SHP77 treated with DMSO at 0.1 percent for 48 hours (cell line): ENCODE results near the gene ADH4.
"Not testable (repeated sequence)": the region's sequence is repeated elsewhere in the genome, so short reads cannot be mapped to it uniquely, and the experiment has no call there.

ENCODE experiments used
- DNase-seq: peaks from one replicate; lab custom pipeline; 2025; lab: John Stamatoyannopoulos, UW

ADH4 gene

DNA sequence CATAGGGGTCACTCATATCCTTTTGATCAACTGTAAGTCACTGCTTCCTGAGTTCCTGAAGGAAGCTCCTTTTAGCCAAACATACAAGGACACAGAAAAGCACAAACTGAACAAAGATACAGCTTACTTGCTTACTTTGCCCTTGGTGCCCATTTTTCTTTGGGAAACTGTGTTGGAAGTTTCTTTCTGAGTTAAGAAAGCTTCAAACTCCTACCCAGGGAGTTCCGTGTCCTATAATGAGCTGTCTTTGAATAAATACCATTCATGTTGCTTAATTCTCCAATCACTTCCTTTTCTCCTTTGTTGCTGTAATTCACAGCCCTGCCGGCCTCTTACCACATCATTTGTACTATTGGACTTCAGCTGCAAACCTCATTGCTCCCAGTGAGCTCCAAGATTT, at the start of gene ADH4:
Gene ADH4 (minus strand): TSS at position 228 of the 400 bp plus-strand sequence. CDS start 75 bp downstream, at position 153.
- no peak for DNase-seq

DNA sequence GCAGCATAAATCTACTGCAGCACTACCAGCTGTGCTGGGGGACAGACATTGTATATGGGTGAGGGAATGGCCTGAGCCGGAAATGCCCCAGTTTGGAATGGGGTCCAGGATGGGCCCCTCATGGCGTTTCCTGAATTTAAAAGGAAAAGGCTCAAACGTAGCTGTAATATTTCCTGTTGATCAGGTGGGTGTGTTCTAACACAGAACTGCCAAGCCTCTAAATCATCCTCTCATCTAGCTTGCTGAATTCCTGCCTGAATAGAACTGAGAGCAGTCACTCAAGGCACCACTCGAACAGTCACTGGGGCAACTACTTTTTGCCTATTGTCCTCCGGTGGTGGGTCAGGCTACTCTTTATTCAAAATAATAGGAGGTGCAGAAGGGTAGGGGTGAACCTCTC, 46.2 kb upstream of the ADH4 start:
- no peak for DNase-seq

DNA sequence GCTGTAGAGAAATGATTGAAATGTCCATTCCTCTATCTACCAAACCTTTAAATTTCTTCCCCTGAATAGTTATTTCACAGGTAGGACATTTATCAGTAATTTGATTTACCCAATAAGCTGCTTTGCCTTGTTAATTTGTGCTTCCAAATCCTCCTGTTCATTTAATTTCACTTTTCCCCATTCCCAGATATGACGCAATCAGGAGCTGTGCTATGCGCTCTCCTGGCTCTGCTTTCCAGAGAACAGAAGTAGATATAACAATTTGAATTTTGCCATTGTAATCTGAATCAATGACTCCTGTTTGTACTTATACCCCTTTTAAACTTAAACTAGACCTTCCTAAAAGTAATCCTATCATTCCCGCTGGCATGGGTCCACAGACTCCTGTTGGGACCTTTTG, 45.8 kb upstream of the ADH4 start:
- DNase-seq = not testable (repeated sequence)

DNA sequence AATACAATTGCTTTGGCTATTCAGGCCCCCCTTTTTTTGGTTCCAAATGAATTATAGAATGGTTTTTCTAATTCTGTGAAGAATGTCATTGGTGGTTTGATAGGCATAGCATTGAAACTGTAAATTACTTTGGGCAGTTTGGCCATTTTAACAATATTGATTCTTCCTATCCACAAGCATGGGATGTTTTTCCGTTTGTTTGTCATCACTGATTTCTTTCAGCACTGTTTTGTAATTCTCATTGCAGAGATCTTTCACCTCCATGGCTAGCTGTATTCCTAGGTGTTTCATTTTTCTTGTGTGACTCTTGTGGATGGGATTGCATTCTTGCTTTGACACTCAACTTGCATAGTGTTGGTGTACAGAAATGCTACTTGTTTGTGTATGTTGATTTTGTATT, 41.9 kb upstream of the ADH4 start:
- no peak for DNase-seq

DNA sequence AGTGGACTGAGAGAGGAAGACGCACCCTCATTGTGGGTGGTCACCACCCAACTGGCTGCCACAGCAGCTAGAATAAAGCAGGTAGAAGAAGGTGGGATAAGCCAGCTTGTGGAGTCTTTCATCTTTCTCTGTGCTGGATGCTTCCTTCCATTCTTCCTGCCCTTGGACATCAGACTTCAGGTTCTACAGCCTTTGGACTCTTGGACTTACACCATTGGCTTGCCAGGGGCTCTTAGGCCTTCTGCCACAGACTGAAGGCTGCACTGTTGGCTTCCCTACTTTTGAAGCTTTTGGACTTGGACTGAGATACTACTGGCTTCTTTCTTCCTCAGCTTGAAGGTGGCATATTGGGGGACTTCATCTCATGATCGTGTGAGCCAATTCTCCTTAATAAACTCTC, 41.5 kb upstream of the ADH4 start:
- DNase-seq = no peak

DNA sequence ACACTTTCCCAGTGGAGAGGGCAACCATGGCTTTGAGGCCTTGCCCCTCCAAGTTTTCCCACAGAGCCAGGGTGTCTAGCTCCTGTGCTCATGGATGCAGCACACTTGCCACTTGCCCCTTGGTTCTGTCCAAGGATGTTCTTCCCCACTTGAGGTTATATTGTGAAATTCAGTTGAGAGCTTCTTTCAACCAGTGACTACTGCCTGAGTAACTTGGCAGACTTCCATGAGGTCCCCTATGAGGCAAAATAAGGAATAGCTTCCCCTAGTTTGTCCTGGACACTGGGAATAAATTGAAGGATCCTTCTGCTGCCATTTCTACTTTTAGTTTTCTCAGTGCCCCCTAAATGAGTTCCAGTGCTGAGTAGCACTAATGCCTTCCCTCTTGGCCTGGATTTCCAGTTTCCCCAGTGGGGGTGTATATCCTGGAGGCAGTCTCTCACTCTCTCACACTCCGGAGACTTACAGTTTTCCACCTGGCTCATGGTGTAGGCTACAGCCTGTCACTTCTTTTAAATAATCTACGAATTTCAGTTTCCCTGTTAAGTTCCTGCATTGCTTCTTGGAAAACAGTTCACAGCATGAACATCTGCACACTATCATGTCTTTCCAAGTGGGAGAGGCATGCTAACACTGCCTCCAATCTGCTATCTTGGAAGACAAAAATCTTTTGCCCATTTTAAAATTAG, 36.4 kb upstream of the ADH4 start:
- DNase-seq = no peak

DNA sequence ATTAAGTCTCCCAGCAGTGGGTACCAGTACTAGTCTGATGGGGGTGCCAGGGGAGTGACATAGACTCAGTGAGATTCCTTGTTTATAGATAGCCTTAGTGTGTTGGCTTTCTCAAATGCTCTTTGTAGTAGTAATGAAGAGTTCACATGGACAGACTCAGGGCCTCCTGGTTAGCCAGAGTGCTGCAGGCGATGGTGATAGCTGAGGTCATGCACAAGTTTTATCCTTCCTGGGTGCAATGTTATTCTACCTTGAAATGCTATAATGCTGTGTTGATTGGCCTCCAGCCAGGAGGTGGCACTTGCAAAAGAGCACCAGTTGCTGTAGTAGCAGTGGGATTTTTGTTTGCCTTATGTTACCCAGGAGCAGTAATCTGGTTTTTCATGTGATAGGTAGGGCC, 35.5 kb upstream of the ADH4 start:
- DNase-seq = no peak

DNA sequence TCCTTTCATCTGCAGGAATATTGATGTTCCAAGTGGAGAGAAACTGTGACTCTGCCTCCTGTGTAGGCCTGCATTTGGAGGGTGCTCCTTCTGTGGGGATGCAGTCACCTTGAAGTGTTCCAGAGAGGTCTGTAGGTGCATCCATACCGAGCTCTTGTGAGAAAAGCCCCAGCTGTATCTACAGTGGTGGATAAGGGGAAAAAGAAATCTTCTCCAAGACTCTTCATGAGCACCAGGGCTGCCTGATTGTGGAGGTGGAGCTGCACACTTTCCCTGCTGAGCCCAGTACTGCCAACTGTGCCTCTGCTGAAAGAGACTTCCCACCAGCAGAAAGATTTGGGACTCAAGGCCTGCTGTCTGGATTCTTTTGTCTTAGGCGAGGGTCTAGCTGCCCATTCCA, 35.1 kb upstream of the ADH4 start:
- no peak for DNase-seq

DNA sequence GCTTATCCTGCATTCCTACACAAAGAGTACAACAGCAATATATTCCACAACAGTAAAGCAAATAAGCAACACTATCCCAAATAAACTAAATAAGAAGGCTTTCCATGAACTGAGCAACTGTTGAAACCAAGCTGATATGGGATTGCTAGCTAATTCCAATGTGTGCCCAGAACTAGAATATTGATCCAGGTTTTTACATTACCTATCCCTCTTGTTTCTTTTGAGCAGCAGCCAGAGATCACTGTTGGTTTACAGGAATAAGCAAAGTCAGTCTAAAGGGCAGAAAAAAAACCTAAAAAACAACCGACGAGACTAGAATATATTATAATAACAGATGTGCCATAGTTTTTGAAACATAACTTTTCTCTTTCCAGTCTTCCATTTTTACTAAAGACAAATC, 22.4 kb upstream of the ADH4 start:
- no peak for DNase-seq

DNA sequence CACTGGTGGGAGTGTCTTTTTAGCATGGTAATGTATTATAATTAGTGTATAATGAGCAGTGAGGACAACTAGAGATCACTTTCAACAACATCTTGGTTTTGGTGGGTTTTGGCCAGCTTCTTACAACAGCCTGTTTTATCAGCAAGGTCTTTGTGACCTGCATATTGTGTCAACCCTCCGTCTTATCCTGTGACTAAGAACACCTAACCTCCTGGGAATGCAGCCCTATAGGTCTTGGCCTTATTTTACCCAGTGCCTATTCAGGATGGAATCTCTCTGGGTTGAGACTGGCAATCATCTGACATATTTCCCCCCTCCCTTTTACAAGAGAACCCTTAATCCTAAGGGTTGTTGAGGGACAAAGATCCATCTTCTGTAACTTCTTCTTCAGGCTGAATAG, 21.9 kb upstream of the ADH4 start:
- DNase-seq = no peak

DNA sequence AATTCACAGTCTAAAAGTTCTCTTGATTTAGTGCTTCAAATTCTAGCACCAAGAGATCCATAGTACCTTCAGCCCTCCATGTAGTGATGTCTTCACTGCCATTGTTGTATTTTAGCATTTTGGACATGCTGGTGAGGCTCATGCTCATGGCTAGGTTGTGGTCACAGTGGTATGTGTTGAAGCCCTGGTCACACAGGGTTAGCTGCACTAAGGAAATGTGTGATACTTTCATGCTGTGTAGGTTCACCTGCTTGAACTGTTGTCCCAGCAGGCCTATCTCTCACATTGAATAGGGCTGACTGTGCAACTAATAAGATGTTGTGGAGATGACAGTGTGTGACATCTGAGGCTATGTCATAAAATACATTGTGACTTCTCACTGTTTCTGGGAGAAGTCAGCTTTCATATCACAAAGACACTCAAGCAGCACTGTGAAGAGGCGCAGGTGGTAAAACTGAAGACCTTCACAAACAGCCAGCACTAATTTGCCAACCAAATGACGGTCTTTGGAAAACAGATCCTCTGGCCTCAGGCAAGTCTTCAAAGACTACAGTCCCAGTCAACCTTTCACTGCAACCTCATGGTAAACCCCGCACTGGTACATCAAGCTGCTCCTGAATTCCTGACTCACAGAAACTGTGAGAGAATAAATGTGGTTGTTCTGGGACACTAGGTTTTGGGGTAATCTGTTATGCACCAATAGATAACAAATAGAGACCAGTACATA, 17.4 kb upstream of the ADH4 start:
- DNase-seq = no peak

DNA sequence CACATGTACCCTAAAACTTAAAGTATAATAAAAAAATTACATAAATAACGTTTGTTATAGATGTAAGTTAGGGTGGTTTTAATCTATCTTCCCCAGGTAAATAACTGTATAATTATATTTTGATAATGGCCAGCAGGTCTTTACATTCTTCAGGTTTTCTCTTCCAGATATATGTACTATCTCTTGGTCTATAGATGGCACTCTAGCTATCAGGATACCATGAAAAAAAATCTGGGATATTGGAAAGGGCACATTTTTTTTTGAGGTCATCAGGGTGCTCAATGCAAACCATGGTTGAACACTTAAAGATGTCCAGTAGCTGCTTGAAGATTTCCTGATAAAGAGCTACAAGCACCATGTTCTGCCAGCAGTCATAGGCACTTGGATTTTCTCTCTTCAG, 15.6 kb upstream of the ADH4 start:
- no peak for DNase-seq

DNA sequence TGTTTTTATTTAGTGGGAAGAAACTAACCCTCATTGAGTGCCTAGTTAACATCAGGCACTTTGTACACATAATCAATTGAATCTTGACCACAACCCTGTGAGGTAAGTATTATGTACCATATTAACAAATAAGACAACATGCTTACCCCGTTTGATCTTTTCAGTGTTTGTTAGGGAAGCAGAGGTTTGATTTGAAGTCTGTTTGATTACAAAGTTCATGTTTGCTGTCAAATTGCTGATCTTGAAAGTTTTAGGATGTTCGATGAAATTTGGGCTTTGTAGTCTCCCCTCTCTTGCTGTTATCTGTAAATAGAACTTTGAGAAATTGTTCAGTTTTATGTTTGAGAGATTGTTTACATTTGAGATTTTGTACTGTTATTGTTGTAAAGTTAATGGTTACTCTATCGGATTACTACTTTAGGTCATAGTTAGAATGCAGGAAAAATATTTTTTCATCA, 13.4 kb upstream of the ADH4 start:
- no peak for DNase-seq

DNA sequence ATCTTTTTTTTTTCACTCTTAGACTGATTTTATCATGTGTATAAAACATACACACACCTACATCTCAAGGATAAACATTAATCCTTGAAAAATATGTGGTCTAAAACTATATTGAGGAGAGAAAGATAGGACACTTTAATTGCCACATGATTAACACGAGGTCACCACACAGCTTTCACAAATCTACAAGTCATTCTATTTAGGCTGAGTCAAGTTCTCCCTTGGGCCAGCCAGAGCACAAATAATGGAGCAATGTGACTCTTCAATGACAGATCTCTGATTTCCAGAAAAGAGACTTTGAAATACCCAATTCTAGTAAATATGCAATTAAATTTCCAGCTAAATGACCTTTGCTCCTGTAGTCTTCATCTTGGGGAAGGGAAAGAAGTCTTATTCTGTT, 12.9 kb upstream of the ADH4 start:
- DNase-seq = no peak

DNA sequence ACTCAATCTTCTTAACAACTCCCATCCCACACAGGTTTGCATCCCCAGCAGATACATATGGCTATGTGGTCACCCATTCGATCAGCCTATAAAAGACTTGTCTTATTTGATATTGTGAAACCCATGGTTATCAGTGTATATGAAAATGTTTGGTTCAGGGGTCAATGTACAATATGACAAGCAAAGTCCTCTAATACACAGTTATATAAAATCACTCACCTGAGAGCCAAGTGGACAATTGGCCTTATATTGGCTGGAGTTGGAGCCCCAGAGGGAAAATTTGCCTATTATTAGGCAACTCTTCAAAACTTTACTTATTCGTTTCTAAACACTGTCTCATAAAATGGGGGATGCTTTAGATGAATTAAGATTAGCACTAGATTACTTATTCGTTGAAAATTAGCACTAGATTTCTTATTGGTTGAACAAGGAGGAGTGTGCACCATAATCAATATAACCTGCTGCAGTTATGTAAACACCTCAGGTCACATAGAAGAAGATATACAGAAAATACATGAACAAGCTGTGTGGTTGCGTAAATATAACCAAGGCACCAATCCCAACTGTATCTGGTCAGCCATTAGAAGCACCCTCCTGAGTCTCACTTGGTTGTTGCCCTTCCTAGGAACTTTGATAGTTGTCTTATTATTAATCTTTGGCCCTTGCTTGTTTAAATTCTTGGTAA, 10.7 kb upstream of the ADH4 start:
- no peak for DNase-seq

DNA sequence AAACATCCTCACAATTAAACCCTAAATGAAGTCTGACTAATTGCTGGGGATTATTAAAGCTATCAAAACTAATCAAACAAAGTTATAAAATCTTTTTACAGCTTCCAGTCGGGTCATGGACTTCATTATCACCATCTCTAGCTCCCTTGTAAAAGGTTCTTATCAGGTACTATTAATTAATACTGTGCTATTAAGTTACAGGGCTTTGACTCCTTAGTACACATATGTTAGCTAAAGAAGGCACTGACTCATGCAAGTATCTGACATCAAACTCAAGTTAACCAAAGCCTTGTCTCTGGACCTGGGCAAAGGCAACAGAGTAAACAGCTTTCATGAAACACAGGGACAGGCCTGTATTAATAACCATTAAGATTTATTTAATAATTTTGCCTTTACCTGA, 7.9 kb upstream of the ADH4 start:
- no peak for DNase-seq

DNA sequence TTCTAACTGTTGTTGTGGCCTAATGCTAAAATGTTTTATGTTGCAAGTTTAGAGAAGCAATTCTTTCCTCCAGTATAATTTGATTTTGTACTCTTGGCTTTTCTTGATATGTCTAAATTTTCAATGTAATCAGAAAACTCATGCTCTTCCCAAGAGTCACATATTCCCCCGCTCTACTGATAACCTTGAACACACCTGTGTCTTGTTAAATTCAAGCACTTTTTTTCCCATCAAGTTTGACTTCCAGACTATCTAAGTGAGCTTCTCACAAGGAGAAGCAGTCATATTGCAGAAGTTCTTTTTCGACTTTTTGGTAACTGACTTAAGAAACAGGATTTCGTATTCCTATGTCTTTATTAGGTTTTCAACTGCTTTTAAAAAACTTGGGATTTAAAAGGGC, 7.4 kb upstream of the ADH4 start:
- DNase-seq = no peak

DNA sequence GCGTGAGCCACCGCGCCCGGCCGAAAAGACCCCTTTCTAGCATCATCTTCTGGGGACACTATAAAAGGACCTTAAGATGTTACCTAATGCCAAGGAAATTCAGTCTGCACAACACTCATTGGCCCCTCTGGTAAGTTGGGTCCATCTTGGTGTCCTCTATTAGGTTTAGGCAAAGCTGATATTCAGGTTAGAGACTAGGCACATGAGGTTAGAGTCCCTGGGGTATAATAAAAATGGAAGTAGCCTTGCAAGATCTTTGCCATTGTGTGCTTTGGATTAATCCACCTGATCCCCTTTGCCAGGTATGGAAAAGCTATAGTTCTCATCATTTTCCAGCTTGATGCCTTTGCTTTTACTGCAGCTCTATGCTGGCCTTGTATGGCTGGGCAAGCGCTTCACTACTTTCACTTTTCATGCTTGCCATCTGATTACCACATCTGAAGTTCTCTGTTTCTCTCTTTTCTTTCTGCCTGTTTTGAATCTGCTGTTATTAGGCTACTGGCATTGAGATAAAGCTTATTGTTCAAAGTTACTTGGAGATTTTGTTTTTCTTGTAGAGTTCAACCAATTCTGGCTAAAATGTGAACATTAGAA, 5.4 kb upstream of the ADH4 start:
- DNase-seq = no peak

DNA sequence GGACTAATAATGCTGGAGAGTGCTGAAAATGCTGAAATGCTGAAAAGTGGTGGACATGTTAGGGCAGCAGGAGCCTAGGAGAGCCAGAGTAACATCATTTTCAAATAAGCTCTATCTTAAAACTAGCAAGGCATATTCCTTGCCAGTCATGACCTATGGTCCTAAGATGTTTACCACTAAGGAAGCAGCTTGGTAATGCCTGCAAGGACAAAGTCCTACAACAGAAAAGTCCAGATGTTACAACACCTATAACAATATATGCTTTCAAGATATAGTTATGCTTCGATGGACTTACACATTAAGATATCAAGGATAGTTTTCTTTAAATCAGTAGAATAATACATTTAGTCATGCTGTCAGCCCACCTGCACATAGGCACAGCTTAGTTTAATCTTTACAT, 4.5 kb upstream of the ADH4 start:
- no peak for DNase-seq

DNA sequence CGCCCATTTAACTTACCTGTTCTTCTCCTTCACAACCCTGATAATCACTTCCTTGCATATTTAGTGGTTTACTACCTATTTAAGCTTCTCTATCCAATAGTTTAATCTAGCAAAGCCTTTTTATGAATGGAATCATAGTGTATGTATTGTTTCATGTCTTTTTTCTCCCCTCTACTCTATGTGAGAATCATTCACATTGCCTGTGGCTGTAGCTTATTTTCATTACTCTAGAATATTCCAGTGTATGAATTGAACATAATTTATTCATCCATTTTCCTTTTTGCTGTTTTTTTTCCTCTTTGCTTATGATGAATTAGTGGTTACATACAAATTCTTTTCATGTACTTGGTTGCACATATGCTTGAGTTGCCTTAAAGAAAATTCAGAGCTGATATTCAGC, 490 bp upstream of the ADH4 start:
- no peak for DNase-seq

DNA sequence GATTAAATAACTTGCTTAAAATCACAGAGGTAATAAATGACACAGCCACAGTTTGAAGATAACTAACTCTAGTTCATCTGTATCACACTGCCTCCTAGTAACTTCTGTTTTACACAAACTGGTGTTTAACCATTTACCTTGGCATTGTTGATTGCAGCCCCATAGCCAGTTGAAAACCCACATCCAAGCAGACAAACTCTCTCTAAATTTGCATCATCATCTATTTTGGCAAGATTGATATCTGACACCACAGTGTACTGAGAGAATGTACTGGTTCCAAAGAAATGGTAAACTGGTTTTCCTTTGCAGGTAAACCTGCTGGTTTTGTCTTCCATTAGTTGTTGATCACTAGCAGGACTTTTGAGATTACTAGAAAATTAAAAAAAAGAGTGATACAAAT, 7.8 kb downstream of the ADH4 start:
- no peak for DNase-seq

DNA sequence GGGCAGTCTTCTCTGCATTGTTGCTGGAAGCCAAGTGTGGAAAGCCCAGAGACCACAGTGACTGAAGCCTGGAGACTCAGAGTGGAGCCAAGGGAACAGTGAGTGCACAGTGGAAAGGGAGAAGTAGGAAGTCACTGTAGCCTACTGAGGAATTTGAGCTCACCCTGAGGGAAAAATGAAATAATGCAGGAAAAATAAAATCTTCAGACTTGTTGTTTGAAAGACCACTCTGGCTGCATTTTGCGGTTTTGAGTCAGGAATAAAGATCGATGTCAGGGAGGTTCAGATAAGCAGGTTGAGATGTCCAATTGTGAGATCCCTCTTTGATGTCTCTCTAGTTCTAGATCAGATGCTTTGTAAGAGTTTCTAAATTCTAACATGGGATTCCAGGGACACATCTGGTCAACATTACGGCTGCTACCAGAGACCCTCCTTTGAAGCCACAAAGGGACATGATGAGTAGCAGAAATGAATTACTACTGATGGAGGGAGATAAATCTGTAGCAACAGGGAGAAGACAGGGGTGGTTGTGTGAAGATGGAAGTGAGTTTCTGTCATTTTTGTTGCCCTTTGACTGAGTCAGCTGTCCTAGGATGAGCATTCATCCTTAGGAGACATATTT, 8.4 kb downstream of the ADH4 start:
- no peak for DNase-seq
